ENCODE results near the gene SLC6A4. TPM values are rescaled to one million over a fixed set of nuclear protein-coding genes. Genes with fewer than 3 reads are reported as not detected.

SLC6A4 gene
- 0.61 TPM in 1 of 2 replicates, not detected in the other for total RNA-seq

DNA sequence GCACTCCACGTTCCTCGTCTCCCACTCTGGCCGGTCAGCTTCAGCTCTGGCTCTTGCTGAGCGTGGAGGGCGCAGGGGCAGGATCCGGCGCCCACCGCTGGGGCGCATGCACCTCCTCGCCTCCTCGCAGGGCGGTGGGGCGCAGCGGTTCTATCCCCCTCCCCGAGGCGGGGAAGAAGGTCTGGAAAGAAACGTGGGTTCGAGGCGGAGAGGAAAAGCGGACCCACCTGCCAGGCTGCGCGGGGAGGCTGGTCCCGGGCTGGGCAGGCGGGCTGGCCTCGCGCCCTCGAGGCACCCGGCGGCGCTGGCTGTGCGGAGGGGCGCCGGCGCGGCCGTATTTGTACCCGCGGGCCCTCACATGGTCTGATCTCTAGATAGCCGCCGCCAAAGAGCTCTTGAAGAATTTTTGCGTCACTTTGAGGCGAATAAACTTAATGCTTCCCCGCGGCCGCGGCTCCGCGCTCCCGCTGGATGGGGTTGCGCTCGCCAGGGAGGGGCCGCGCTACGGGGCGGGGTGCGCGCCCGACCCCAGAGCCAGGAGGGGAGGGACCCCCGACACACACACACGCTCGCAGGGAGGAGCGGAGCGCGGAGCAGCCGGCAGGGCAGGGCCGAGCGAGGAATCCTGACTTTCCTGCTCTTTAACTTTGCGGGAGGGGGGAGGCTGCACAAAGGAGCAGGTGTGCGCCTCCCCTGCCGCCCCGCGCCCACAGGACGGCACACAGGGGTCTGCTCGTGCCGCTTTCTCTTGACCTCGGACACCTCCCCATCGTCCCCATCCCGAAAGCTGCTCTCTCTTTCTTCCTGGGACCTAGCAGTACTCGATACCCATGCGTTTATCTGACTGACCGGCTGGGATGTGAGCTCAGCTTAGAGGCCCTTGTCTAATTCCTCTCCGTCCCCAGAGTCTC is at the start of gene SLC6A4:
Gene SLC6A4 (minus strand): TSS at position 312 of the 911 bp plus-strand sequence. CDS start 13,739 bp downstream, outside the sequence.

Small RNA genes lying within 50 kb of the gene (small RNA-seq; reads per million reads assigned to genes)
- gene RF00154 = 9.3 reads per million, percentile 90 among the genes with 10 or more reads in this experiment

Other genes starting within 250 kb of the SLC6A4 start
- gene NSRP1, start 118.9 kb downstream of the SLC6A4 start, total RNA-seq = 8.3 and 10.2 TPM in 2 replicates
- gene BLMH, start 56.2 kb upstream of the SLC6A4 start, total RNA-seq = 22.2 and 25.4 TPM in 2 replicates
- gene TMIGD1, start 98.4 kb upstream of the SLC6A4 start, total RNA-seq = not detected in 2 replicates
- gene CPD, start 143.2 kb upstream of the SLC6A4 start, total RNA-seq = 76.6 and 105 TPM in 2 replicates
- 33.4 and 38.0 TPM in 2 replicates for gene GOSR1, start 241.7 kb upstream of the SLC6A4 start, total RNA-seq

All from hair follicle dermal papilla cell (primary cell).